HEK293 (cell line): ENCODE measurements around the gene POFUT2.

Experiments
- CTCF ChIA-PET: fragments of 350-600 bp; formaldehyde crosslinking; extraction: SDS; loops from one replicate; lab custom pipeline; 2021; ENCODE audit warnings: antibody characterized with exemption; lab: Yijun Ruan, JAX
- POLR2A ChIA-PET: fragments of 300-600 bp; formaldehyde crosslinking; extraction: SDS; loops from one replicate; lab custom pipeline; 2020; ENCODE audit warnings: antibody characterized with exemption, inconsistent platforms; lab: Yijun Ruan, JAX
- H3K27ac ChIP-seq: fragments of 200-500 bp; sonication (Bioruptor generic); 2 replicates; pipeline ENCODE4 v1.5.1; 2014; ENCODE audit warnings: low read depth, low read length, control low read depth, inconsistent platforms; ENCODE audit errors: extremely low read depth
- H3K36me3 ChIP-seq, 2 experiments: fragments of 200-500 bp in 1 of 2; sonication (Bioruptor generic) in 1 of 2; 1 replicate in 1 of 2; 2 replicates in 1 of 2; pipeline ENCODE4 v1.5.1; 2014 to 2017; ENCODE audit warnings: inconsistent platforms in 2 of 2, low read length in 2 of 2; ENCODE audit not compliant: control insufficient read depth in 2 of 2, insufficient read depth in 1 of 2
- H3K4me1 ChIP-seq: fragments of 200-500 bp; sonication (Bioruptor generic); 2 replicates; pipeline ENCODE4 v1.5.1; 2014; ENCODE audit warnings: mild to moderate bottlenecking, low read length, inconsistent platforms; ENCODE audit not compliant: control insufficient read depth, insufficient read depth
- H3K4me3 ChIP-seq: 2 replicates; pipeline ENCODE4 v1.5.1; 2011; ENCODE audit warnings: low read depth, mild to moderate bottlenecking, control low read depth, low read length, moderate library complexity
- H3K9me3 ChIP-seq: fragments of 200-500 bp; sonication (Bioruptor generic); 2 replicates; pipeline ENCODE4 v1.5.1; 2014; ENCODE audit warnings: low read depth, low read length, inconsistent platforms; ENCODE audit not compliant: control insufficient read depth, insufficient read depth
- BCL11A ChIP-seq: fragments of 450-650 bp; formaldehyde crosslinking; IDR thresholded peaks from 2 replicates; pipeline ENCODE4 v1.5.1; 2016; ENCODE audit warnings: low read depth, missing biosample characterization, missing genetic modification characterization
- EGR2 ChIP-seq: fragments of 450-650 bp; formaldehyde crosslinking; IDR thresholded peaks from 2 replicates; pipeline ENCODE4 v1.5.1; 2016; ENCODE audit warnings: low read depth, missing biosample characterization, missing genetic modification characterization
- KLF1 ChIP-seq: fragments of 450-650 bp; formaldehyde crosslinking; IDR thresholded peaks from 2 replicates; pipeline ENCODE4 v1.5.1; 2016; ENCODE audit warnings: missing biosample characterization, missing genetic modification characterization
- KLF8 ChIP-seq: fragments of 450-650 bp; formaldehyde crosslinking; IDR thresholded peaks from 2 replicates; pipeline ENCODE4 v1.5.1; 2016; ENCODE audit warnings: missing biosample characterization, missing genetic modification characterization
- SP2 ChIP-seq: fragments of 450-650 bp; formaldehyde crosslinking; IDR thresholded peaks from 2 replicates; pipeline ENCODE4 v1.5.1; 2016; ENCODE audit warnings: missing biosample characterization, missing genetic modification characterization
- YY2 ChIP-seq: fragments of 450-650 bp; formaldehyde crosslinking; IDR thresholded peaks from 2 replicates; pipeline ENCODE4 v1.5.1; 2016; ENCODE audit warnings: missing biosample characterization, missing genetic modification characterization
- ZBTB20 ChIP-seq: fragments of 450-650 bp; formaldehyde crosslinking; IDR thresholded peaks from 2 replicates; pipeline ENCODE4 v1.5.1; 2016; ENCODE audit warnings: missing biosample characterization, missing genetic modification characterization
- ZFP69B ChIP-seq: fragments of 450-650 bp; formaldehyde crosslinking; IDR thresholded peaks from 2 replicates; pipeline ENCODE4 v1.5.1; 2016; ENCODE audit warnings: missing biosample characterization, missing genetic modification characterization
- ZNF10 ChIP-seq: fragments of 450-650 bp; formaldehyde crosslinking; IDR thresholded peaks from 2 replicates; pipeline ENCODE4 v1.5.1; 2017; ENCODE audit warnings: missing biosample characterization, missing genetic modification characterization
- ZNF114 ChIP-seq: fragments of 450-650 bp; formaldehyde crosslinking; IDR thresholded peaks from 2 replicates; pipeline ENCODE4 v1.5.0; 2017; ENCODE audit warnings: missing biosample characterization, missing genetic modification characterization
- ZNF184 ChIP-seq: fragments of 450-650 bp; IDR thresholded peaks from 2 replicates; pipeline ENCODE4 v1.5.1; 2018; ENCODE audit warnings: missing biosample characterization, mild to moderate bottlenecking, missing genetic modification characterization
- ZNF211 ChIP-seq: fragments of 450-650 bp; formaldehyde crosslinking; IDR thresholded peaks from 2 replicates; pipeline ENCODE4 v1.5.1; 2016; ENCODE audit warnings: low read depth, missing biosample characterization, missing genetic modification characterization
- ZNF239 ChIP-seq: fragments of 450-650 bp; formaldehyde crosslinking; IDR thresholded peaks from 2 replicates; pipeline ENCODE4 v1.5.1; 2016; ENCODE audit warnings: missing biosample characterization, missing genetic modification characterization
- ZNF248 ChIP-seq: fragments of 450-650 bp; formaldehyde crosslinking; IDR thresholded peaks from 2 replicates; pipeline ENCODE4 v1.5.1; 2017; ENCODE audit warnings: missing biosample characterization, missing genetic modification characterization
- ZNF366 ChIP-seq: fragments of 450-650 bp; formaldehyde crosslinking; conservative IDR thresholded peaks from 2 replicates; pipeline ENCODE4 v1.5.1; 2016; ENCODE audit warnings: missing biosample characterization, missing genetic modification characterization
- ZNF423 ChIP-seq: fragments of 450-650 bp; formaldehyde crosslinking; IDR thresholded peaks from 2 replicates; pipeline ENCODE4 v1.5.1; 2016; ENCODE audit warnings: missing biosample characterization, missing genetic modification characterization
- ZNF600 ChIP-seq: fragments of 450-650 bp; formaldehyde crosslinking; IDR thresholded peaks from 2 replicates; pipeline ENCODE4 v1.5.1; 2016; ENCODE audit warnings: missing biosample characterization, missing genetic modification characterization
- ZNF670 ChIP-seq: fragments of 450-650 bp; formaldehyde crosslinking; IDR thresholded peaks from 2 replicates; pipeline ENCODE4 v1.5.1; 2016; ENCODE audit warnings: missing biosample characterization, missing genetic modification characterization, low read depth
- ZNF677 ChIP-seq: fragments of 450-650 bp; IDR thresholded peaks from 2 replicates; pipeline ENCODE4 v1.5.0; 2018; ENCODE audit warnings: missing biosample characterization, mild to moderate bottlenecking, missing genetic modification characterization, moderate library complexity
- ZNF837 ChIP-seq: fragments of 450-650 bp; formaldehyde crosslinking; IDR thresholded peaks from 2 replicates; pipeline ENCODE4 v1.5.1; 2016; ENCODE audit warnings: missing biosample characterization, missing genetic modification characterization
- TF ChIP-seq, protein P1 (sequence below): fragments of 450-650 bp; formaldehyde crosslinking; IDR thresholded peaks from 2 replicates; pipeline ENCODE4 v1.5.1; 2017; ENCODE audit warnings: missing biosample characterization, missing genetic modification characterization
- TF ChIP-seq, protein P2 (sequence below): fragments of 450-650 bp; formaldehyde crosslinking; IDR thresholded peaks from 2 replicates; pipeline ENCODE4 v1.5.1; 2016; ENCODE audit warnings: missing biosample characterization, missing genetic modification characterization
- TF ChIP-seq, protein P3 (sequence below): fragments of 450-650 bp; formaldehyde crosslinking; IDR thresholded peaks from 2 replicates; pipeline ENCODE4 v1.5.1; 2016; ENCODE audit warnings: missing biosample characterization, missing genetic modification characterization
- TF ChIP-seq, protein P4 (sequence below): fragments of 450-650 bp; formaldehyde crosslinking; IDR thresholded peaks from 2 replicates; pipeline ENCODE4 v1.5.1; 2016; ENCODE audit warnings: missing biosample characterization, missing genetic modification characterization, low read depth
- TF ChIP-seq, protein P5 (sequence below): fragments of 450-650 bp; formaldehyde crosslinking; IDR thresholded peaks from 2 replicates; pipeline ENCODE4 v1.5.1; 2016; ENCODE audit warnings: missing biosample characterization, missing genetic modification characterization
- TF ChIP-seq, protein P6 (sequence below): fragments of 450-650 bp; formaldehyde crosslinking; IDR thresholded peaks from 2 replicates; pipeline ENCODE4 v1.5.1; 2016; ENCODE audit warnings: missing biosample characterization, missing genetic modification characterization

Gene POFUT2

DNA sequence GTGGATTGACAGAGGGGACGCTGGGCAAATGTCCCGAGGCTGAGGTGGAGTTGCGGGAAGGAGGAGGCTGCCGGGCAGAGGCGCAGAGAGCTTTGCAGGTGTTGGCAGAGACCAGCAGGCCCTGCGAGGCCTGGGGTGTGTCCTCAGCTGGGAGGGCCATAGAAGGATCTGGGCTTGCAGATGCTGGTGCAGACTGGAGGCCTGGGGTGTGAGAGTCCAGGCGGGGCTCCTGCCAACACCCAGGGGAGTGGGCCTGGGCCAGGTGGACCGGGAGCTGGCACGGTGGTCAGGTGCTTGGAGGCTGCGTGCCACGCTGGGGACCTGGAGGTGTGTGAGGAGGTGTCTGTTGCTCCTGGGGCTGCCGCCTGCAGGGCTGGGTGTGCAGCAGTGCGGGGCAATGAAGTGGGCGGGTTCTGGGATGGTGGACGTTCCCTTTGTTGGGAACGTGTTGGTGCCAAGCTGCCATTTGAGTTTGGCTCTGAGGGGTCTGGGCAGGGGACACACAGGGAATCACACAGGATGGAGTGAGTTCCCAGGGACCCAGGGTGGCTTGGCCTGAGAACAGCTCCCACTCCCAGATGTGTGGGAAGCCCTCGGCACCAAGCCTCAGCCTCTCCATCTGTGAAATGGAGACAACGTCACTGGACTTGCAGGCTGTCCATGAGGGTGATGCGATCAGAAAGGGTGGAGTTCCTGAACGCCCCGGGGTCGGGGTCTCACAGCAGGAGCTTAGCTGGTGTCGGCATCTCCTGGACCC is 39.9 kb upstream of the POFUT2 start:
- POLR2A ChIA-PET: no interaction called here
- H3K9me3 ChIP-seq: no peaks in the 10 kb centered on the region
- no peaks in the 10 kb centered on the region for H3K36me3 ChIP-seq
- no peak overlapping the region for H3K4me3 ChIP-seq
- H3K27ac ChIP-seq: no peak overlapping the region
- CTCF ChIA-PET: interaction anchor here (0.6 to 3.2 kb wide), 2 partner anchors 13 to 19 kb away, joined by 3 to 18 read pairs; no protein-coding TSS in a partner anchor
- peaks cover 4% of the 10 kb centered on the region; the same call in 1 of the 2 replicates for H3K4me1 ChIP-seq
- TF ChIP-seq ZNF837 (no peak), ZNF184 (no peak), KLF8 (tag by site-specific recombination) (peak; percentile 29; the same call in 1 of the 2 replicates), YY2 (no peak), ZNF366 (tag by site-specific recombination) (no peak), ZNF423 (tag by site-specific recombination) (no peak), ZFP69B (tag by site-specific recombination) (no peak), ZNF248 (tag by site-specific recombination) (no peak), KLF1 (tag by site-specific recombination) (peak; percentile 66), ZNF677 (tag by site-specific recombination) (no peak), ZNF211 (no peak), SP2 (tag by site-specific recombination) (0 out of 2 replicates have a peak, but pooled peaks have one; percentile 8), ZNF600 (peak; percentile 77), ZNF670 (no peak), BCL11A (tag by site-specific recombination) (no peak), ZBTB20 (tag by site-specific recombination) (no peak), EGR2 (peak; percentile 10; the same call in 1 of the 2 replicates), ZNF239 (tag by site-specific recombination) (no peak), ZNF114 (tag by site-specific recombination) (no peak), ZNF10 (tag by site-specific recombination) (no peak)
- TF ChIP-seq, protein P1, sequence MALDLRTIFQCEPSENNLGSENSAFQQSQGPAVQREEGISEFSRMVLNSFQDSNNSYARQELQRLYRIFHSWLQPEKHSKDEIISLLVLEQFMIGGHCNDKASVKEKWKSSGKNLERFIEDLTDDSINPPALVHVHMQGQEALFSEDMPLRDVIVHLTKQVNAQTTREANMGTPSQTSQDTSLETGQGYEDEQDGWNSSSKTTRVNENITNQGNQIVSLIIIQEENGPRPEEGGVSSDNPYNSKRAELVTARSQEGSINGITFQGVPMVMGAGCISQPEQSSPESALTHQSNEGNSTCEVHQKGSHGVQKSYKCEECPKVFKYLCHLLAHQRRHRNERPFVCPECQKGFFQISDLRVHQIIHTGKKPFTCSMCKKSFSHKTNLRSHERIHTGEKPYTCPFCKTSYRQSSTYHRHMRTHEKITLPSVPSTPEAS (tag by site-specific recombination): no peak
- TF ChIP-seq, protein P2, sequence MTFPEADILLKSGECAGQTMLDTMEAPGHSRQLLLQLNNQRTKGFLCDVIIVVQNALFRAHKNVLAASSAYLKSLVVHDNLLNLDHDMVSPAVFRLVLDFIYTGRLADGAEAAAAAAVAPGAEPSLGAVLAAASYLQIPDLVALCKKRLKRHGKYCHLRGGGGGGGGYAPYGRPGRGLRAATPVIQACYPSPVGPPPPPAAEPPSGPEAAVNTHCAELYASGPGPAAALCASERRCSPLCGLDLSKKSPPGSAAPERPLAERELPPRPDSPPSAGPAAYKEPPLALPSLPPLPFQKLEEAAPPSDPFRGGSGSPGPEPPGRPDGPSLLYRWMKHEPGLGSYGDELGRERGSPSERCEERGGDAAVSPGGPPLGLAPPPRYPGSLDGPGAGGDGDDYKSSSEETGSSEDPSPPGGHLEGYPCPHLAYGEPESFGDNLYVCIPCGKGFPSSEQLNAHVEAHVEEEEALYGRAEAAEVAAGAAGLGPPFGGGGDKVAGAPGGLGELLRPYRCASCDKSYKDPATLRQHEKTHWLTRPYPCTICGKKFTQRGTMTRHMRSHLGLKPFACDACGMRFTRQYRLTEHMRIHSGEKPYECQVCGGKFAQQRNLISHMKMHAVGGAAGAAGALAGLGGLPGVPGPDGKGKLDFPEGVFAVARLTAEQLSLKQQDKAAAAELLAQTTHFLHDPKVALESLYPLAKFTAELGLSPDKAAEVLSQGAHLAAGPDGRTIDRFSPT (tag by site-specific recombination): 0 out of 2 replicates have a peak, but pooled peaks have one; percentile 17
- TF ChIP-seq, protein P3, sequence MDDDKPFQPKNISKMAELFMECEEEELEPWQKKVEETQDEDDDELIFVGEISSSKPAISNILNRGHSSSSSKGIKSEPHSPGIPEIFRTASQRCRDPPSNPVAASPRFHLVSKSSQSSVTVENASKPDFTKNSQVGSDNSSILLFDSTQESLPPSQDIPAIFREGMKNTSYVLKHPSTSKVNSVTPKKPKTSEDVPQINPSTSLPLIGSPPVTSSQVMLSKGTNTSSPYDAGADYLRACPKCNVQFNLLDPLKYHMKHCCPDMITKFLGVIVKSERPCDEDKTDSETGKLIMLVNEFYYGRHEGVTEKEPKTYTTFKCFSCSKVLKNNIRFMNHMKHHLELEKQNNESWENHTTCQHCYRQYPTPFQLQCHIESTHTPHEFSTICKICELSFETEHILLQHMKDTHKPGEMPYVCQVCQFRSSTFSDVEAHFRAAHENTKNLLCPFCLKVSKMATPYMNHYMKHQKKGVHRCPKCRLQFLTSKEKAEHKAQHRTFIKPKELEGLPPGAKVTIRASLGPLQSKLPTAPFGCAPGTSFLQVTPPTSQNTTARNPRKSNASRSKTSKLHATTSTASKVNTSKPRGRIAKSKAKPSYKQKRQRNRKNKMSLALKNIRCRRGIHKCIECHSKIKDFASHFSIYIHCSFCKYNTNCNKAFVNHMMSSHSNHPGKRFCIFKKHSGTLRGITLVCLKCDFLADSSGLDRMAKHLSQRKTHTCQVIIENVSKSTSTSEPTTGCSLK (tag by site-specific recombination): no peak
- TF ChIP-seq, protein P4, sequence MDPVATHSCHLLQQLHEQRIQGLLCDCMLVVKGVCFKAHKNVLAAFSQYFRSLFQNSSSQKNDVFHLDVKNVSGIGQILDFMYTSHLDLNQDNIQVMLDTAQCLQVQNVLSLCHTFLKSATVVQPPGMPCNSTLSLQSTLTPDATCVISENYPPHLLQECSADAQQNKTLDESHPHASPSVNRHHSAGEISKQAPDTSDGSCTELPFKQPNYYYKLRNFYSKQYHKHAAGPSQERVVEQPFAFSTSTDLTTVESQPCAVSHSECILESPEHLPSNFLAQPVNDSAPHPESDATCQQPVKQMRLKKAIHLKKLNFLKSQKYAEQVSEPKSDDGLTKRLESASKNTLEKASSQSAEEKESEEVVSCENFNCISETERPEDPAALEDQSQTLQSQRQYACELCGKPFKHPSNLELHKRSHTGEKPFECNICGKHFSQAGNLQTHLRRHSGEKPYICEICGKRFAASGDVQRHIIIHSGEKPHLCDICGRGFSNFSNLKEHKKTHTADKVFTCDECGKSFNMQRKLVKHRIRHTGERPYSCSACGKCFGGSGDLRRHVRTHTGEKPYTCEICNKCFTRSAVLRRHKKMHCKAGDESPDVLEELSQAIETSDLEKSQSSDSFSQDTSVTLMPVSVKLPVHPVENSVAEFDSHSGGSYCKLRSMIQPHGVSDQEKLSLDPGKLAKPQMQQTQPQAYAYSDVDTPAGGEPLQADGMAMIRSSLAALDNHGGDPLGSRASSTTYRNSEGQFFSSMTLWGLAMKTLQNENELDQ: no peak
- TF ChIP-seq, protein P5, sequence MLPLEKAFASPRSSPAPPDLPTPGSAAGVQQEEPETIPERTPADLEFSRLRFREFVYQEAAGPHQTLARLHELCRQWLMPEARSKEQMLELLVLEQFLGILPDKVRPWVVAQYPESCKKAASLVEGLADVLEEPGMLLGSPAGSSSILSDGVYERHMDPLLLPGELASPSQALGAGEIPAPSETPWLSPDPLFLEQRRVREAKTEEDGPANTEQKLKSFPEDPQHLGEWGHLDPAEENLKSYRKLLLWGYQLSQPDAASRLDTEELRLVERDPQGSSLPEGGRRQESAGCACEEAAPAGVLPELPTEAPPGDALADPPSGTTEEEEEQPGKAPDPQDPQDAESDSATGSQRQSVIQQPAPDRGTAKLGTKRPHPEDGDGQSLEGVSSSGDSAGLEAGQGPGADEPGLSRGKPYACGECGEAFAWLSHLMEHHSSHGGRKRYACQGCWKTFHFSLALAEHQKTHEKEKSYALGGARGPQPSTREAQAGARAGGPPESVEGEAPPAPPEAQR (tag by site-specific recombination): no peak
- TF ChIP-seq, protein P6, sequence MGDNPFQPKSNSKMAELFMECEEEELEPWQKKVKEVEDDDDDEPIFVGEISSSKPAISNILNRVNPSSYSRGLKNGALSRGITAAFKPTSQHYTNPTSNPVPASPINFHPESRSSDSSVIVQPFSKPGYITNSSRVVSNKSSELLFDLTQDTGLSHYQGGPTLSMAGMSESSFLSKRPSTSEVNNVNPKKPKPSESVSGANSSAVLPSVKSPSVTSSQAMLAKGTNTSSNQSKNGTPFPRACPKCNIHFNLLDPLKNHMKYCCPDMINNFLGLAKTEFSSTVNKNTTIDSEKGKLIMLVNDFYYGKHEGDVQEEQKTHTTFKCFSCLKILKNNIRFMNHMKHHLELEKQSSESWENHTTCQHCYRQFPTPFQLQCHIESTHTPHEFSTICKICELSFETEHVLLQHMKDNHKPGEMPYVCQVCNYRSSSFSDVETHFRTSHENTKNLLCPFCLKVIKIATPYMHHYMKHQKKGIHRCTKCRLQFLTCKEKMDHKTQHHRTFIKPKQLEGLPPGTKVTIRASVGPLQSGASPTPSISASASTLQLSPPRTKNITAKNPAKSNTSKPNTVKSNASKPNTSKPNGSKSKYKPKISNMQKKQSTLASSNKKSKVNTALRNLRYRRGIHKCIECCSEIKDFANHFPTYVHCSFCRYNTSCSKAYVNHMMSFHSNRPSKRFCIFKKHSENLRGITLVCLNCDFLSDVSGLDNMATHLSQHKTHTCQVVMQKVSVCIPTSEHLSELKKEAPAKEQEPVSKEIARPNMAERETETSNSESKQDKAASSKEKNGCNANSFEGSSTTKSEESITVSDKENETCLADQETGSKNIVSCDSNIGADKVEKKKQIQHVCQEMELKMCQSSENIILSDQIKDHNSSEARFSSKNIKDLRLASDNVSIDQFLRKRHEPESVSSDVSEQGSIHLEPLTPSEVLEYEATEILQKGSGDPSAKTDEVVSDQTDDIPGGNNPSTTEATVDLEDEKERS (tag by site-specific recombination): no peak
